ENCODE data around the gene UGT1A10.

DNA sequence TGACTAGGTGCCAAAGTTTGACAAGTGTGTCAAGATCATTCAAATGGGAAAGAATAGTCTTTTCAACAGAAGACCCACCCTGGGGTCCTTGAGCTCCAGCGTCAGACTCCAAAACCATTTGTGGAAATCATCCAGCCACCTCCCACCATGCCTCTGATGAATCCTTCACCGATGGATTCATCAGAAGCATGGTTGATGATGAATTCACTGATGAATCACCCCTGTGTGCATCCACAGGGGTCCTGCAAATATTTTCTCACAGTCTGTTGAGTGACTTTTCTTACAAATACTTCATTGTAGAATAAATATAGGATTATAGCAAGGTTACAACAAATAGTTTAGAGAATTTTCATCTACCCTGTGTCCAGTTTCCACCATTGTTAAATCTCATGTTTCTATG lies 39.8 kb downstream of the UGT1A10 start:
- TF ChIP-seq CTCF (IDR thresholded peaks at IDR 0.05) (no peak), POLR2AphosphoS5 (IDR thresholded peaks at IDR 0.05; ENCODE audit: insufficient read depth in 1 of 2, low read depth in 1 of 2) (no peak), POLR2A (IDR thresholded peaks at IDR 0.05) (no peak)

All from vagina (tissue), 2 donors.